Calu3 (cell line): ENCODE results near the gene MYRIP. TPM values are rescaled to one million over a fixed set of nuclear protein-coding genes. Genes with fewer than 3 reads are reported as not detected.

Source experiments
- BruUV-seq: library from RNA; stranded (reverse); fragments of 400-500 nt; replicated peaks from 2 replicates; lab custom pipeline; 2021; lab: Mats Ljungman, UMichigan
- CTCF ChIA-PET: fragments of 300-600 bp; sonication (Branson Sonifier 250); formaldehyde crosslinking; loops from one replicate; lab custom pipeline; 2022; ENCODE audit warnings: antibody characterized with exemption; lab: Charles Lee
- DNase-seq: peaks from one replicate; pipeline ENCODE4 v3.0.0; 2022
- H3K27ac Mint-ChIP-seq: one replicate; pipeline ENCODE4 v1.8.0; 2022; ENCODE audit warnings: mixed read lengths; ENCODE audit not compliant: unreplicated experiment
- H3K27me3 Mint-ChIP-seq: one replicate; pipeline ENCODE4 v1.8.0; 2022; ENCODE audit warnings: mixed read lengths; ENCODE audit not compliant: unreplicated experiment
- H3K36me3 Mint-ChIP-seq: one replicate; pipeline ENCODE4 v1.8.0; 2022; ENCODE audit warnings: mild to moderate bottlenecking, moderate library complexity, mixed read lengths; ENCODE audit not compliant: insufficient read depth, unreplicated experiment
- H3K4me1 Mint-ChIP-seq: one replicate; pipeline ENCODE4 v1.8.0; 2022; ENCODE audit warnings: mild to moderate bottlenecking, low read depth, mixed read lengths; ENCODE audit not compliant: unreplicated experiment
- H3K4me3 Mint-ChIP-seq: one replicate; pipeline ENCODE4 v1.8.0; 2022; ENCODE audit warnings: mild to moderate bottlenecking, low read depth, moderate library complexity, mixed read lengths; ENCODE audit not compliant: unreplicated experiment
- H3K9me3 Mint-ChIP-seq: one replicate; pipeline ENCODE4 v1.8.0; 2022; ENCODE audit warnings: low read depth, mixed read lengths; ENCODE audit not compliant: unreplicated experiment
- intact Hi-C: fragments of 100-400 bp; cut with micrococcal nuclease; formaldehyde crosslinking; loops from one replicate; pipeline ENCODE4 v1.10.0; 2022; ENCODE audit not compliant: unreplicated experiment
- total RNA-seq: library from RNA; stranded (reverse); gene quantifications from 2 replicates; pipeline ENCODE4 v1.2.3, GENCODE V29; 2022
- TF ChIP-seq, protein P1 (sequence below): fragments of 200-600 bp; IDR thresholded peaks from one replicate; pipeline ENCODE4 v1.8.0; 2022; ENCODE audit warnings: antibody characterized with exemption; ENCODE audit not compliant: unreplicated experiment

The MYRIP gene
- total RNA-seq, 1 experiment from 2014 or later = 5.6 TPM

DNA sequence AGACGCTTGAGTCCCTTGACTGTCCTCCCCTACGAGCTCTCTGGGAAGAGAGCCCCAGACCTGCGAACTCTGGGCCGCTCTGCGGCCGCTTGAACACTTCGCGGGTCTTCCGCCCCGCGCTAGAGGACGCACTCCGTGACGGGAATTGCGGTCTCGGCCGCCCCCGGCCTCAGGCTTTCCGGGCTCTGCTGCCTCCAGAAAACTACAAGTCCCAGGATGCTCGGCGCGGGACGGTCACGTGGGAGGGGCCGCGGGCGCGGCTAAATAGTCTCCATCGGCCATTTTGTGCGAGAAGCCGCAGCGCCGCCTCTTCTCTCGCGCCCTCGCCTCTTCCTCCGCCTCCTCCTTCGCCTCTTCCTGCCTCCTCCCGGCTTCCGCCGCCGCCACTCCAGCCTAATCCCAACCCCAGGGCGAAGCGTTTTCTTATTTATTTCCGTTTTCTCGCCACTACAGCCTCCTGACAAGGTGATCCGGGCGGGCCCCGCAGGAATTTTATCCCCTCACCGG lies 500.1 kb downstream of the MYRIP start, which contains the start of gene EIF1B:
TSS of gene EIF1B (plus strand) at position 290 of the 507 bp plus-strand sequence. CDS start 235 bp downstream, outside the sequence.
- H3K4me3 Mint-ChIP-seq = peak within 1 kb of the TSS; percentile 93
- DNase-seq = peak; percentile 98
- no peaks in the 10 kb centered on the region for H3K9me3 Mint-ChIP-seq
- CTCF ChIA-PET = interaction anchor here (0.6 to 1.6 kb wide), 2 partner anchors 109 to 118 kb away, joined by 4 to 15 read pairs; no protein-coding TSS in a partner anchor
- intact Hi-C loops = no loop called here
- no peaks in the 10 kb centered on the region for H3K27me3 Mint-ChIP-seq
- peaks cover 6% of the 10 kb centered on the region for H3K4me1 Mint-ChIP-seq
- peak within 1 kb of the TSS; percentile 94 for H3K27ac Mint-ChIP-seq
- H3K36me3 Mint-ChIP-seq = peaks cover 32% of the 10 kb centered on the region
- no TSS peak for BruUV-seq
- TF ChIP-seq, protein P1, sequence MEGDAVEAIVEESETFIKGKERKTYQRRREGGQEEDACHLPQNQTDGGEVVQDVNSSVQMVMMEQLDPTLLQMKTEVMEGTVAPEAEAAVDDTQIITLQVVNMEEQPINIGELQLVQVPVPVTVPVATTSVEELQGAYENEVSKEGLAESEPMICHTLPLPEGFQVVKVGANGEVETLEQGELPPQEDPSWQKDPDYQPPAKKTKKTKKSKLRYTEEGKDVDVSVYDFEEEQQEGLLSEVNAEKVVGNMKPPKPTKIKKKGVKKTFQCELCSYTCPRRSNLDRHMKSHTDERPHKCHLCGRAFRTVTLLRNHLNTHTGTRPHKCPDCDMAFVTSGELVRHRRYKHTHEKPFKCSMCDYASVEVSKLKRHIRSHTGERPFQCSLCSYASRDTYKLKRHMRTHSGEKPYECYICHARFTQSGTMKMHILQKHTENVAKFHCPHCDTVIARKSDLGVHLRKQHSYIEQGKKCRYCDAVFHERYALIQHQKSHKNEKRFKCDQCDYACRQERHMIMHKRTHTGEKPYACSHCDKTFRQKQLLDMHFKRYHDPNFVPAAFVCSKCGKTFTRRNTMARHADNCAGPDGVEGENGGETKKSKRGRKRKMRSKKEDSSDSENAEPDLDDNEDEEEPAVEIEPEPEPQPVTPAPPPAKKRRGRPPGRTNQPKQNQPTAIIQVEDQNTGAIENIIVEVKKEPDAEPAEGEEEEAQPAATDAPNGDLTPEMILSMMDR = peak; percentile 60
